ENCODE data around the gene CD9.

DNA sequence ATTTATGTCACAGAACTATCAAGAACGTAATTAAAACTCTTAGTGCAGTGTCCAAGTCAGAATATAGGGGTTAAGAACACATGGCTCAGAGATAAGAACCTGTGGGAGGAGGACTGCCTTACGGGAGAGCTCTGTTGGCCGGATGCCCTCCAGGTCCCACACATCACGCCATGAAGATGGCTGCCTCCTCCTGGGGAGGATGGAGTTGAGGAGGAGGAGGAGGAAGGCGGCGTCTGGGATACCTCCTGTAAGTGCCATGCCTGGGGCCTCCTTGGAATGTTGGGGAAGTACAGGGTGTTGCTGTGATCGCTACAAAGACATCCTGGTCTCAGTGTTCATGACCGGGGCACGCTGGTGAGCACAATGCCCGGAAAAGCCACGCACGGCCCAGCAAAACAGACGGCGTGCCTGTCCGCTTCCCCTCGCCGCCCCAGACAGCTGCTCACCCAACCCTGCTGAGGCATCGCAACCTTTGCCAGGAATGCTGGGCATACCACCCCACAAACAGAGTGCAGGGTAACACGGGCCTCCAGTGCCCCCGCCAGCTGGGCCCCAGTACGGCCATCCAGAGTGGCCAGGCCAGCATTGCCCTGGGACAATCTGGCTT, 28.7 kb upstream of the CD9 start:
- no peak for TF ChIP-seq CTCF (IDR thresholded peaks at IDR 0.05 in 4 of 5, conservative IDR thresholded peaks at IDR 0.05 in 1 of 5)
- no peak for TF ChIP-seq POLR2A (IDR thresholded peaks at IDR 0.05)

Data from gastrocnemius medialis (tissue), 4 donors.